NCI-H460 (cell line): ENCODE data around the gene TMEM247. TPM values are rescaled to one million over a fixed set of nuclear protein-coding genes. Genes with fewer than 3 reads are reported as not detected.
"Not testable (repeated sequence)": the region's sequence is repeated elsewhere in the genome, so short reads cannot be mapped to it uniquely, and the experiment has no call there.

Experiments
- DNase-seq: peaks from one replicate; pipeline ENCODE4 v3.0.0-alpha.2; 2016; ENCODE audit warnings: low read depth; ENCODE audit errors: extremely low read depth
- total RNA-seq: library from RNA; depleted of rRNA; stranded (reverse); fragments of >200 nt; shearing (Covaris generic); gene quantifications from 2 replicates; pipeline ENCODE4 v1.2.3, GENCODE V29; 2014

The TMEM247 gene
- total RNA-seq, 1 experiment from 2014 or later = not detected

GRCh38 chr2:46456789-46457188, 22.6 kb upstream of the TMEM247 start:
- DNase-seq = no peak

- no peak for DNase-seq
Observed at GRCh38 chr2:46458763-46459500, 20.4 kb upstream of the TMEM247 start.

GRCh38 chr2:46459694-46460093, 19.7 kb upstream of the TMEM247 start:
- no peak for DNase-seq

- no peak for DNase-seq
Observed at GRCh38 chr2:46460241-46460921, 19.0 kb upstream of the TMEM247 start.

- peak; percentile 66 for DNase-seq
Observed at GRCh38 chr2:46461011-46461674, 18.2 kb upstream of the TMEM247 start.

- no peak for DNase-seq
Observed at GRCh38 chr2:46461709-46462171, 17.6 kb upstream of the TMEM247 start.

GRCh38 chr2:46462936-46463335, 16.4 kb upstream of the TMEM247 start:
- DNase-seq = no peak

- no peak for DNase-seq
Observed at GRCh38 chr2:46469116-46469515, 10.2 kb upstream of the TMEM247 start.

- no peak for DNase-seq
Observed at GRCh38 chr2:46469700-46470099, 9.7 kb upstream of the TMEM247 start.

- DNase-seq = no peak
Observed at GRCh38 chr2:46470114-46470628, 9.2 kb upstream of the TMEM247 start.

GRCh38 chr2:46471019-46471583, 8.3 kb upstream of the TMEM247 start:
- no peak for DNase-seq

- no peak for DNase-seq
Observed at GRCh38 chr2:46471697-46472096, 7.7 kb upstream of the TMEM247 start.

GRCh38 chr2:46472165-46472564, 7.2 kb upstream of the TMEM247 start:
- not testable (repeated sequence) for DNase-seq

- not testable (repeated sequence) for DNase-seq
Observed at GRCh38 chr2:46477462-46477861, 1.9 kb upstream of the TMEM247 start.

GRCh38 chr2:46477925-46478324, 1.4 kb upstream of the TMEM247 start:
- no peak for DNase-seq

GRCh38 chr2:46480562-46480961, 1.2 kb downstream of the TMEM247 start:
- DNase-seq = no peak

GRCh38 chr2:46481198-46482193, 2.1 kb downstream of the TMEM247 start:
- DNase-seq = no peak

- DNase-seq = no peak
Observed at GRCh38 chr2:46482490-46482889, 3.1 kb downstream of the TMEM247 start.

- DNase-seq = no peak
Observed at GRCh38 chr2:46485002-46485401, 5.6 kb downstream of the TMEM247 start.

- no peak for DNase-seq
Observed at GRCh38 chr2:46486436-46486835, 7.1 kb downstream of the TMEM247 start.
